Measurements from ENCODE around the gene ATXN2L.

GRCh38 chr16:28874406-28874805 lies 51.6 kb downstream of the ATXN2L start:
- TF ChIP-seq POLR2A (IDR thresholded peaks at IDR 0.05) = no peak
- no peak for TF ChIP-seq CTCF (IDR thresholded peaks at IDR 0.05)

All from testis (tissue), 2 donors.